GM18867 (cell line): ENCODE results near the gene PSMG3.
"Not testable (repeated sequence)": the region's sequence is repeated elsewhere in the genome, so short reads cannot be mapped to it uniquely, and the experiment has no call there.

ENCODE experiments used
- ATAC-seq: cut with Tn5 transposase; IDR thresholded peaks from one replicate; pipeline ENCODE4 v1.9.1; 2021; ENCODE audit warnings: mild to moderate bottlenecking, moderate library complexity; ENCODE audit not compliant: unreplicated experiment

Gene PSMG3

GRCh38 chr7:1597066-1597760 lies 27.4 kb upstream of the PSMG3 start:
- no peak for ATAC-seq

DNA sequence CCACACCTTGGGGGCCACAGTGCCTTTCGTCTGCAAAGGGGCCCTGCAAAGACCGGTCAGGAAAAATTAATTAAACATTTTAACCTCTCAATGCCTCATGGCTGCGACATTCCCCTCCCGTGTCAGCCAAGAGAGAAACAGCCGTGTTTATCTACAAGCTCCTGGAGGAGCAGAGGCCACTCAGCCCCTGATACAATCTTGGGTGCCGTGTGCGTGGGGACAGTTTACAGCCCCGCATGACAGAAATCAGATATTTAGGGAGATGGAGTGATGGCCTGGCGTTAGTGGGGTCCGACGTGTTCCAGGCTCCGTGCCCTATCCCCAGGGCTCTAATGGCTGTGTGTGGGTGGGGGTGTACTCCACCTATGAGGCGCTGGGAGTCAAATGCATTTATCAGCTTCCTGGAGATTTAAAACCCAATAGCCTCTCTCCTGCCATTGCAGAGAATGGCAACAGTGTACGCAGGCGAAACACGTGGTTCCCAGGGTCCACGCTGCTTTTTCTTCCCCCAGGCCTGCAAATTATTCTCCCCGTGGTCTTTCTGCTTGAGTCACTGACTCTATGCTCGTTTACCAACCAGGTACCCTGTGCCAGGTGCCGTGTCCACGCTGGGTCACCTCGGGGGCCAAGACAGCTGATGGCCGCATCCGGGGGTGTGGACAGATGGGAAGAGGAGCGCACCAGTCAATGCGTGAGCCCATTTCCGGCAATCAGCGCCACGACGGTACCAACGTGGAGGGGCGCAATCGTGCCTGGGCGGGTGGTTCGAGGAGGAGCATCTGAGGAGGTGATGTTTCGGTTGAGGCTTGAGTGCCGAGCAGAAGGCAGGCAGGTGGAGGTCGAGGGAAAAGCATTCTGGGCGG lies 26.6 kb upstream of the PSMG3 start:
- ATAC-seq = no peak

DNA sequence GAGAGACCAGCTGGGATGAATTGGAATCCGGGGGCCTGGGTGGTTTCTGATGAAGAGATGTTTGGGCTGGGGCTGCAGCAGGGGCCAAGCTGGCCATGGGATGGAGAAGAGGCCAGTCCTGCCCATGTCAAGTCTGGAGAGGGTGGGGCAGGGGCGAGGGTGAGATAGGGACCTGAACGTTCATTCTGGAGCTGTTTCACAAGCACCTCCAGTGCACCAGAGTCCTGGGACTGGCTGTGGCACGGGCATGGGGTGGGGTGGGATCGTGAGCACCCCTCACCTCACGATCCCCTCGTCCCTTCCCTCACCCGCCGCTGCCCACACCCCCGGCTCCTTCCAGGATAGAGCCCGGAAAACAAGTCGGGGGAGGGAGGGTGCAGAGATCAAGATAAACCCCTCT lies 25.8 kb upstream of the PSMG3 start:
- no peak for ATAC-seq

DNA sequence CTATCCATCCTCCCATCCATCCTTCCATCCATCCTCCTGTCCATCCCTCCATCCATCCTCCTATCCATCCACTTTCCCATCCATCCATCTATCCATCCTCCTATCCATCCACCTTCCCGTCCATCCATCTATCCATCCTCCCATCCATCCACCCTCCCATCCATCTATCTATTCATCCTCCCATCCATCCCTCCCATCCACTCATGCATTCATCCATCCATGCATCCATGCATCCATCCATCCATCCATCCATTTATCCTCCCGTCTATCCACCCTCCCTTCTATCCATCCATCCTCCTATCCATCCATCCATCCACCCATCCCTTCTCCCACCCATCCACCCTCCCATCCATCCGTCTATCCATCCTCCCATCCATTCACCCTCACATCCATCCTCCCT lies 25.2 kb upstream of the PSMG3 start:
- ATAC-seq = no peak

- no peak for ATAC-seq
Observed at GRCh38 chr7:1593904-1594421, 24.1 kb upstream of the PSMG3 start.

- ATAC-seq = no peak
Observed at GRCh38 chr7:1593091-1593866, 23.4 kb upstream of the PSMG3 start.

DNA sequence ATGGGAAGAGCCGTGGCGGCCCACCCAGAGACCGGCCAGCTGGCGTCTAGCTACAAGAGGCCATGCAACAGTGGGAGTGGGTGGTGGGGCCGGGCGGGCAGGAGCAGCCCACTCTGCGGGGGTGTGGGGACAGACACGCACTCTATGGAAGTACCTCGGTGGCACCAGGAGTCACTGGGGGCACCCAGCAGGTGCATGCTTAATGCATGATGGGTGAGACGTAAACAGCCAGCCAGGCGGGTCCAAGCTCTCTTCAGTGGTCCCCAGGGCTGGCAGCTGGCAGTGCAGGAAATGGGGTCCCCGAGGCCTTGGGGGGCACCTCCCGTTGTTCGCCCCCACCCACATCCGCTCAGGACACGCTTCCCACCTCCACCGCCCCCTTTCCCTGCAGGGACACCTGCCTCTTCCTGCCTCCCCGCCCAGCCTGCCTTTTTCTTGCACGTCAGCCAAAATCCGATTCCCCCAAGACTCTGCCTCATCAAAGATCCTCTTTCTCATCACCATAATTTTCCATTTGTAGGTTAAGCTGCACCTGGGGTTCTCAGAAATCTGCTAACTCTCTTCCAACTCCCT lies 22.6 kb upstream of the PSMG3 start:
- no peak for ATAC-seq

DNA sequence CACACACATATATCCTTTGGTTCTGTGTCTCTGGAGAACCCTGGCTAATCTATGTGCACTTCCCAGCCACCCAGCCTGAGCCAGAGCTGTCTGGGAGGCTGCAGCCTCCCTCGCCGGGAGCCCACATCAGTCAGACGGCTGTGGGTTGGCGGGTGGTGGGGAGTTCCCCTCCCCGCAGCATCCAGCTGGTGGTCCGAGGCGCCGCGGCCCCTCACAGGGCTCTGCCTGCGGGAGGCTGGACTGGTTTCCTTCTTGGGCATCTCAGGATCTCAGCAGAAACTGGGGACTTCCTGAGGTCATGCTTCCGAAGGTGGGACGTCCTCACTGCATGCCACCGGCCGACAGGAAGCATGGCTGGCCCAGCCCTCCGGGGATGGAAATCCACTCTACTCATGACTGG lies 22.0 kb upstream of the PSMG3 start:
- ATAC-seq = no peak

DNA sequence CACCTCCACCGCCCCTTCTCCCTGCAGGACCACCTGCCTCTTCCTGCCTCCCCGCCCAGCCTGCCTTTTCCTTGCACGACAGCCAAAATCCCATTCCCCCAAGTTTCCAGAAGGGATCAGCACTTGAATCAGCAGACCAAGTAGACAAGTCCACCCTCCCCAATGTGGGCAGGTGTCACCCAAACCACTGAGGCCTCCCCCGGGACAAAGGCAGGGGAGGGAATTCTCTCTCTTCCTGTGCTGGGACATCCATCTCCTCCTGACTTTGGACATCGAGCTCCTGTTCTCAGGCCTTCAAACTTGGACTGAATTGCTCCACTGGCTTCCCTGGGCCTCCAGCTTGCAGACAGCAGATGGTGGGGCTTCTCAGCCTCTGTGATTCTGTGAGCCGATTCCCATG lies 21.6 kb upstream of the PSMG3 start:
- no peak for ATAC-seq

DNA sequence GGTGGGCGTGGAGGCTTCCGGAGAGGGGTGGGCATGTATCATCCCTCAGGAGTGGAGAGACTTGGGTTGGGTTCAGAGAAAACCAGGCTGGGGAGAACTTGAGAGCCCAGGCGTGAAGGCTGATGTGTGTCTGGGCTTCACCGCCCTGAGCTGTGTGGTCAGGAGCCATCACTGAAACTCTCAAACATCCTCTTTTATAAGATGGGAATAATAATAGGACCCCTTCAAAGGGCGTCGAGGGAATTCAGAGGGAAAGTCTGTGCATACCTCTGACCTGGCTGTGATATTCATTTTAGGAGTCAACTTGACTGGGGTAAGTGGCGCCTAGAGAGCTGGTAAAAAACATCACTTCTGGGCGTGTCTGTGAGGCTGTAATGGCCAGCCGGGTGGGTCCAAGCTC lies 21.1 kb upstream of the PSMG3 start:
- ATAC-seq = no peak

- no peak for ATAC-seq
Observed at GRCh38 chr7:1590476-1590875, 20.6 kb upstream of the PSMG3 start.

DNA sequence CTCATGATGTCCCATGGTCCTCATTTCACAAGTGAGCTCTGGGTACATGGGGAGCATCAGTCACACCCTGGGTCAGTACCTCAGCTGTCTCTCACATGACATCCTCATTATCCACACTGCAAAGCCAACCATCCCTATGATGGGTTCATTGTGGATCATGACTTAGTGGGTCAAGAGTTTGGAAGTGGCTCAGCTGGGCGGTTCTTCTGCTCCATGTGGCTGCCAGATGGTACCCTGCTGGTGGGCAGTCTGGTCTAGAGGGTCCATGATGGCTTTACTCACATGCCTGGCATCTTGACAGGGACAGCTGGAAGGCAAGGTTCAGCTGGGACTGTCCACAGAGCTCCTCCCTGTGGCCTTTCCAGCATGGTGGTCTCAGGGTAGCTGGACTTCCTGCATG lies 19.1 kb upstream of the PSMG3 start:
- no peak for ATAC-seq

GRCh38 chr7:1587738-1588137 lies 17.9 kb upstream of the PSMG3 start:
- no peak for ATAC-seq

DNA sequence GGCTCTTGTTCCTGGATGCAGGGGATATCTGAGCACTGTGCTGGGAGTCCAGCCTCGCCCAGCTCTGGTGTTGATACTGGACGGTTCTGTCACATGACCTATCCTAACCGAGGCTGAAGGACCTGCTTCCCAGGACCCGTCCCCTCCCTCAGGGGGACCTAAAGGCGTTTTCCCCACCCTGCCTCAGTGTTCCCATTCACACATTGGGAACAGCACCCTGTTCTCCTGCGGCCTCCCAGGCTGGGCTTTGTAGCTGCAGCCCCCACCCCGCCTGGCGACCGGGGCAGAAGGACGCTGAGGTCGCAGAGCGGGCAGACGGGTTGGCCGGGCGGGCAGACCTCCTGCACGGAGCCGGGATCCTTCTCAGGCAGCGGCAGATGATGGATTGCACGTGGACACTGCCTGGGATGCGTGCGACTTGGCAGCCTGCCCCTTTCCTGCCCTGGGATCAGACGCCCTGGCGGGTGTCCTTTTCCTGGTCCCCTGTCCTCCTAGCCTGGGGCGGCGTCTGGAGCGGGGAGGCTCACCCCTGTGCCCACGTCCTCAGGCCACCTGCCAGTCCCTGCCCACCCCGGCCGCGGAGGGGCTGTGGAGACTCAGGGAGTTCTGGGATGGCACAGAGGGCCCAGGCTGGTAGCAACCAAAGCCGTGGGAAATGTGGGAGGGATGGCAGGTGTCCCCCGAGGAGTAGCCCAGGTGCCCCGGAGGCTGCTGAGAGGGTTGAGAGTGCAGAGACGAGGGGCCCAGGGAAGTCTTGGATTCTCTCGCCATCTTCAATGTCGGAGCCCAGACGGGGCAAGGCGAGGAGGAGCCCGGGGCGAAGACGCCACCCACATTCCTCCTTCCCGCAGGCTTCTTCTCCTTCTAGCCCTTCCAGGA lies 17.2 kb upstream of the PSMG3 start:
- ATAC-seq = no peak

GRCh38 chr7:1586126-1586826 lies 16.4 kb upstream of the PSMG3 start:
- ATAC-seq = no peak

- ATAC-seq = no peak
Observed at GRCh38 chr7:1585142-1585981, 15.5 kb upstream of the PSMG3 start.

- ATAC-seq = no peak
Observed at GRCh38 chr7:1584700-1585099, 14.9 kb upstream of the PSMG3 start.

GRCh38 chr7:1583241-1583930 lies 13.6 kb upstream of the PSMG3 start:
- not testable (repeated sequence) for ATAC-seq
